Gastroesophageal sphincter (tissue), 4 donors: Measurements from ENCODE around the gene TMTC4. TPM values are rescaled to one million over a fixed set of nuclear protein-coding genes. Genes with fewer than 3 reads are reported as not detected.

Experiments
- ATAC-seq: fragments of 150-250 bp; one replicate; pipeline ENCODE4 v1.9.1; 2016; ENCODE audit warnings: mild to moderate bottlenecking, moderate library complexity
- H3K27ac ChIP-seq, 4 donors: fragments of 200-600 bp; sonication (generic) in 3 of 4; 1 replicate in 3 of 4; 2 replicates in 1 of 4; pipeline ENCODE4 v1.5.1; 2016 to 2019
- H3K27me3 ChIP-seq: fragments of 200-600 bp; sonication (generic); one replicate; pipeline ENCODE4 v1.5.1; 2019
- H3K36me3 ChIP-seq, 2 donors: fragments of 200-600 bp; sonication (generic); one replicate each; pipeline ENCODE4 v1.5.1; 2019; ENCODE audit warnings: control low read depth in 1 of 2
- H3K4me1 ChIP-seq, 3 donors: fragments of 200-600 bp; sonication (generic); 1 replicate in 2 of 3; 2 replicates in 1 of 3; pipeline ENCODE4 v1.5.1; 2016 to 2019; ENCODE audit warnings: control low read depth in 2 of 3
- H3K4me3 ChIP-seq, 2 donors: fragments of 200-600 bp; sonication (generic); one replicate each; pipeline ENCODE4 v1.5.1; 2019; ENCODE audit warnings: mild to moderate bottlenecking in 1 of 2, moderate library complexity in 1 of 2
- H3K9me3 ChIP-seq, 3 donors: fragments of 200-600 bp; sonication (generic); one replicate each; pipeline ENCODE4 v1.5.1; 2017 to 2019; ENCODE audit warnings: control low read depth in 2 of 3
- CTCF ChIP-seq, 4 experiments: fragments of 200-600 bp in 2 of 4; fragments of 450-650 bp in 2 of 4; sonication (generic) in 1 of 4; IDR thresholded peaks; one replicate each; pipeline ENCODE4 v1.5.1; 2017 to 2019; ENCODE audit warnings: antibody characterized with exemption in 4 of 4, mild to moderate bottlenecking in 2 of 4, moderate library complexity in 2 of 4
- EP300 ChIP-seq: sonication (generic); formaldehyde crosslinking; IDR thresholded peaks from one replicate; pipeline ENCODE4 v1.6.1; 2017; ENCODE audit warnings: antibody characterized with exemption, mild to moderate bottlenecking
- POLR2A ChIP-seq, 2 donors: fragments of 450-650 bp; IDR thresholded peaks; one replicate each; pipeline ENCODE4 v1.6.1; 2017; ENCODE audit warnings: antibody characterized with exemption in 2 of 2, mild to moderate bottlenecking in 2 of 2, moderate library complexity in 1 of 2
- POLR2AphosphoS5 ChIP-seq: sonication (generic); formaldehyde crosslinking; IDR thresholded peaks from one replicate; pipeline ENCODE4 v1.6.1; 2017; ENCODE audit warnings: antibody characterized with exemption
- WGBS, 2 donors: methylation state at CpG; one replicate each; pipeline ENCODE4 v1.1.5; 2018; ENCODE audit warnings: low coverage in 1 of 2; 5-methylcytosine and 5-hydroxymethylcytosine counted together
- total RNA-seq, 4 donors: library from RNA; depleted of rRNA; stranded (reverse); fragments of >200 nt; gene quantifications; one replicate each; pipeline ENCODE4 v1.1.0, GENCODE V29; 2016

Gene TMTC4
- total RNA-seq, 4 donors from 2014 or later = 7.0 to 15.3 (median 10.0) TPM

- Histone ChIP-seq H3K36me3 (peaks cover 0 to 76% of the 10 kb centered on the region in 2 donors), H3K4me3 (no peak overlapping the region), H3K4me1 (no peaks in the 10 kb centered on the region), H3K27me3 (no peaks in the 10 kb centered on the region), H3K9me3 (no peaks in the 10 kb centered on the region), H3K27ac (no peak overlapping the region)
- ATAC-seq = no peak
- TF ChIP-seq EP300 (no peak), POLR2AphosphoS5 (no peak)
- 90 to 92% methylated on average over 4 to 5 of the region's 7 CpGs for WGBS, 2 donors
Measured at GRCh38 chr13:100636004-100636403, 38.6 kb downstream of the TMTC4 start.

GRCh38 chr13:100634696-100635095 is 39.9 kb downstream of the TMTC4 start:
- WGBS, 2 donors = 86 to 98% methylated on average over 5 to 7 of the region's 12 CpGs
- Histone ChIP-seq H3K4me1 (no peaks in the 10 kb centered on the region), H3K36me3 (peaks cover 0 to 83% of the 10 kb centered on the region in 2 donors), H3K27ac (no peak overlapping the region), H3K27me3 (no peaks in the 10 kb centered on the region), H3K9me3 (no peaks in the 10 kb centered on the region), H3K4me3 (no peak overlapping the region)
- no peak for TF ChIP-seq CTCF (IDR thresholded peaks at IDR 0.05)
- no peak for ATAC-seq

GRCh38 chr13:100633461-100633860 is 41.1 kb downstream of the TMTC4 start:
- no peak for ATAC-seq
- 63 to 94% methylated on average over 2 of the region's 2 CpGs for WGBS, 2 donors
- Histone ChIP-seq H3K36me3 (peaks cover 0 to 84% of the 10 kb centered on the region in 2 donors), H3K4me1 (no peaks in the 10 kb centered on the region), H3K27me3 (no peaks in the 10 kb centered on the region), H3K9me3 (no peaks in the 10 kb centered on the region), H3K27ac (peak overlapping the region in 2 of 4 donors; percentile 15 to 55), H3K4me3 (no peak overlapping the region)
- TF ChIP-seq EP300 (no peak), CTCF (IDR thresholded peaks at IDR 0.05) (no peak), POLR2A (IDR thresholded peaks at IDR 0.05) (no peak), POLR2AphosphoS5 (no peak)

GRCh38 chr13:100630555-100630954 is 44.0 kb downstream of the TMTC4 start:
- Histone ChIP-seq H3K36me3 (peaks cover 0 to 84% of the 10 kb centered on the region in 2 donors), H3K27ac (no peak overlapping the region), H3K27me3 (no peaks in the 10 kb centered on the region), H3K4me3 (no peak overlapping the region), H3K4me1 (no peaks in the 10 kb centered on the region), H3K9me3 (no peaks in the 10 kb centered on the region)
- 82 to 92% methylated on average over 4 to 5 of the region's 8 CpGs for WGBS, 2 donors
- no peak for ATAC-seq
- TF ChIP-seq CTCF (IDR thresholded peaks at IDR 0.05) = no peak
- no peak for TF ChIP-seq POLR2A (IDR thresholded peaks at IDR 0.05)
- TF ChIP-seq POLR2AphosphoS5 = no peak
- no peak for TF ChIP-seq EP300

- no peaks in the 10 kb centered on the region for H3K4me1 ChIP-seq
- H3K27ac ChIP-seq = no peak overlapping the region
- peaks cover 0 to 89% of the 10 kb centered on the region in 2 donors for H3K36me3 ChIP-seq
- TF ChIP-seq CTCF (IDR thresholded peaks at IDR 0.05) (no peak), EP300 (no peak), POLR2AphosphoS5 (no peak), POLR2A (IDR thresholded peaks at IDR 0.05) (no peak)
- WGBS, 2 donors = 86 to 93% methylated on average over 7 to 11 of the region's 15 CpGs
- no peaks in the 10 kb centered on the region for H3K27me3 ChIP-seq
- no peak overlapping the region for H3K4me3 ChIP-seq
- ATAC-seq = no peak
- H3K9me3 ChIP-seq = no peaks in the 10 kb centered on the region
Measured at GRCh38 chr13:100627120-100627519, 47.5 kb downstream of the TMTC4 start.

- TF ChIP-seq POLR2A (IDR thresholded peaks at IDR 0.05) (no peak), EP300 (no peak), CTCF (IDR thresholded peaks at IDR 0.05) (no peak), POLR2AphosphoS5 (no peak)
- H3K9me3 ChIP-seq = no peaks in the 10 kb centered on the region
- 72 to 84% methylated on average over 9 of the region's 9 CpGs for WGBS, 2 donors
- no peak for ATAC-seq
- no peak overlapping the region for H3K4me3 ChIP-seq
- H3K27me3 ChIP-seq = no peaks in the 10 kb centered on the region
- no peak overlapping the region for H3K27ac ChIP-seq
- H3K4me1 ChIP-seq = no peaks in the 10 kb centered on the region
- H3K36me3 ChIP-seq = peaks cover 0 to 91% of the 10 kb centered on the region in 2 donors
Measured at GRCh38 chr13:100625447-100625846, 49.1 kb downstream of the TMTC4 start.
